GM19468 (cell line): Measurements from ENCODE around the gene NBPF9.
"Not testable (repeated sequence)": the region's sequence is repeated elsewhere in the genome, so short reads cannot be mapped to it uniquely, and the experiment has no call there.

Experiments
- ATAC-seq: cut with Tn5 transposase; IDR thresholded peaks from one replicate; pipeline ENCODE4 v1.9.1; 2021; ENCODE audit warnings: mild to moderate bottlenecking, moderate library complexity, moderate number of reproducible peaks; ENCODE audit not compliant: unreplicated experiment; ENCODE audit errors: extremely low read depth

The NBPF9 gene

DNA sequence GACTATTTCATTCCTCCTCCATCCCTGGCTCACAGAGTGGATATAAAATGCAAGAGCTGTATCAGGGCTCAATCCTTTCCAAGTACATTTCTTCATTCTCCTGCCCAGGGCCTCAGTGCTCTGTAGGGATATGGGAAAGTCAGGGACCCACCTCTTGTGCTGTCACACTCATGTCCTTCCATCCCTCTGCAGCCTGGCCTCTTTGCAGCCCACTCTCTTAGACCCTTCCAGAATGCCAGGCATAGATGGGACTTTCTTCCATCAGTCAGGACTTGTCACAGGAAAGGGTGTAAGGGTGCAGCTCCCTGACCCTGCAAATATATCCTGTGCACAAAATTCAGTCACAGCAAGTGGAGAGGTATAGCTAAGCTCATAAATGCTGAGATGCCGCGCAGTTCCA lies 86.7 kb downstream of the NBPF9 start:
- not testable (repeated sequence) for ATAC-seq

DNA sequence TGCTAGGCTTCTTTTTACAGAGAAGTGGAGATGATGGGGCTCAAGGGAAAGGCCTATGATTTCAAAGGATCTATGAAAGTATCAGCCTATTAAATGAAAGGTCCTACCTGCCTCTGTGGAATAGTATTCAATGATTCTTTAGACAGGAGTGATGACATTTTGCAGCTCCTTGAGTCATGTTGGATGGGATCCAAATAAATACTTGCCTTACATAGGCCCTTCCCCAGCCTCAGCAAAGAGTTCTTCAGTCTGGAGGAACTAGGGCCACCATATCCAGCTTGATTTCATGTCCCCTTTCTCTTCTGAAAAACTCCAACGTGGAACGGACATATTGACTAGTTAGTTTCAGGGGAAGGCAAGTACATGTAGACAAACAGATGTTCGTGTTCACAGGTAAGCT lies 87.8 kb downstream of the NBPF9 start:
- ATAC-seq = not testable (repeated sequence)

DNA sequence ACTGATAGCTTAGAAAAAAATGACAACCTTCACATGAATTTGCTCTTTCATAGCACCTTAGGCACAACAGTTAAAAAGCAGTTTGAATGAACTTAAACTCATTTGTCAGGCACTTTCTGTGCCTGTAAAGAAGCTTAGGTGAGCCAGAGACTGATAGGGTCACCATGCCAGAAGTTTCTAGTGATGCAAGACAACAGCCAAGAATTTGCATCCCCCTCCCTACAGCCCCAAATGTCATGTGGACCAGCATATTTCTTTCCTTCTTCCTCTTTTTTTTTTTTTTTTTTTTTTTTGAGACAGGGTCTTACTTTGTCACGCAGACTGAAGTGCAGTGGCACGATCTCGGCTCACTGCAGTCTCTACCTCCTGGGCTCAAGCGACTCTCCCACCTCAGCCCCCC lies 89.8 kb downstream of the NBPF9 start:
- ATAC-seq = not testable (repeated sequence)

DNA sequence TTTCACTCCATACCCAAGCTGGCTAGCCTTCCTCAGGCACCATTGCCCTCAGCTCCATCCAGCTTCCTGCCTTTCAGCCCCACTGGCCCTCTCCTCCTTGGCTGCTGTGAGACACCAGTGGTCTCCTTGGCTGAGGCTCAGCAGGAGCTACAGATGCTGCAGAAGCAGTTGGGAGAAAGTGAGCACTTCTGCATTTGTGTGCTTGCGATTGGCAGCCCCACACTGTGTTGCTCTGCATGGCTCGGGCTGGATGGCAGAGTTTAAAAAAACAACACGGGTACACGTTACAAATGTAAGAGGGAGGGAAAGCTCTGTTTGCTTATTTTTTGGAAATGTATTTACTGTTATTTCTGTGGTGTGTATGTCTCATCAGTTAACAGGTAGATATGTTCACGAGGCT lies 90.8 kb downstream of the NBPF9 start:
- ATAC-seq = not testable (repeated sequence)

DNA sequence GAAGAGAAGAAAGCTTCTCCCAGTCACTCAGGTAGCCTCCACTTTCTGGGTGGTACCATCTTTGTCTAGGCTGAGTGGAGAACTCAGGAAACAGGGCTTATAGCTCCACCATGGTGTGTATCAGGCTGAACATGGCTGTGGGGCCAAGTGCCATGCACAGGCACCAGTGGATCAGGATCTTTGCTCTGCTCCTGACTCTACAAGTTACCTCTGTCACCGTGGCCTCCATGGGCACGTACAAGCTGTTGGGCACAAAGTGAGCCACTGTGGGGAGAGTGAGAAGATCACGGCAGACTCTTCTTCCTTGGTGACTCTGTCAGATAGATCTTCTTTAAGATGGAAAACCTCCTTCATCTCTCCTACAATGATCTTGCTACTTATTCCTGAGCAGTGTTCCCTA lies 93.6 kb downstream of the NBPF9 start:
- ATAC-seq = not testable (repeated sequence)

DNA sequence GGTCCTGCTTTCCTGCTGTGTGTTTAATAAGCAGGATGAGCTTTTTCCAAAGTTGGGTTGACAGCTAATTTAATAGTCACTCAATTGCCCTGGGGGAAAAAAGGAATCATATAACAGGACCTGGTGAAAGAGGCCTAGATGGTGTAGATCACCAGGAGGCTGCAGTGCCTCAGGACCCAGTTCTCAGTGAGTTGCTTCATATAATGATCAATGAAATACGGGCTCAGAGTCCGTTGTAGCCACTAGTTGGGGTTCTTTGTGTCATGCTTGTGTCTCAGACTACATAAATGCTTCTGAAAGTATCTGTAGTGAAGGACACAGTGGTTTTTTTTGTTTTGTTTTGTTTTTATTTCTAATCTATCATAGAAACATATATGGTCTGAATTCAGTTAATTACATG lies 94.6 kb downstream of the NBPF9 start:
- ATAC-seq = not testable (repeated sequence)

DNA sequence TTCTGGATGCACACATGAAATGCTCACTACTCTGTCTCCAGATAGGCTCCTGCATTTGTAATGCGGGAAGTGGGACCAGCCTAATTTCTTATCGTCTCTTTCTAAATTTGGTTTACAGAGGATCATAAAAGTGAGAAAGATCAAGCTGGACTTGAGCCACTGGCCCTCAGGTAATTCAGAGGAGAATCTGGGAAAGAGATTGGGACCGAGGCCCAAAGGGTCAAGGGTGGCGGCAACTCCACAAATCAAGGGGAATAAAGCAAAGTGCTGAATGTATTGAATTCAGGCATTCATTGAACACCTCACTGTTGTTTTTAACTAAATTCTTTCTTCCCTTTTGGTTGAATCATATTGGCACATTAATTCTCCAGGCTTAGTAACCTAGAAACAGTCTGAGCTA lies 95.0 kb downstream of the NBPF9 start:
- ATAC-seq = not testable (repeated sequence)
